ENCODE data around the gene IGFBPL1.

Gene IGFBPL1

GRCh38 chr9:38432922-38433510 is 8.8 kb upstream of the IGFBPL1 start:
- no peak for DNase-seq (ENCODE audit: low read depth in 4 of 4, low spot score in 1 of 4)

DNA sequence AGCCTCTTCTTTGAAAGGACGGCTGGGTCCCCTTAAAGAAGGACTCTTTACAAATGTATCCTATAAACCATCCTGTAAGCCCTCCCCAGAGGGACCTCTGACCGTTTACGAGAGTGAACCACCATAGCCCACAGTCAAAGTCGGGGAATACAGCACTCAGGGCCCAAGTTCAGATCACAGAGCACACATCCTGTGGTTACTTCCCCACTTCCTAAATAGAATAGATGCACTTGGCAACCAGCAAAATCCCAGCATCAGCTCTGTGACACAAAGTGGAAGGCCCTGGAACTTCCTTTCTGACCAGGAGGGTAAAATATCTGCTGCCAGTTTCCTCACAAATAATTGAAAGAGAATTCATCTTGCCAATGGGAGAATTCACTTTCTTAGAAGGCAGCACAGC is 6.9 kb upstream of the IGFBPL1 start:
- no peak for DNase-seq (ENCODE audit: low read depth in 4 of 4, low spot score in 1 of 4)

DNA sequence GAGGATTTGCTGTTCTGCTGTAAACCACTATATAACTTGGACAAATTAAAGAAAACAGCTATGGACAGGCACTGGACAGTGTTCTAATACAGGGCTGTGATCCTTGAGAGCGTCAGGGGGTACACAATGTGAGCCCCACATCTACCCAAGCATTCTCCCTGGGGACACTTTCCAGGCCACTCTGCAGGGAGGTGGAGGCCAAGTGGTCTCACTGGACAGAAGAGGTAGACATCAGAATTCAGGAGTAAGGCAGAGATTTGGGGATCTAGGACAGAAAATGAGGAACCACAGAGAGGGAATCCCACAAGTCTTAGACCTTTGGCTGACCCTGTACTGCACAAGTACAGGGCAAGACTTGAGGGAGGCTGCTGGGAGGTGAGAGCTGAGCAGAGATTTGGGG is 3.8 kb upstream of the IGFBPL1 start:
- no peak for DNase-seq (ENCODE audit: low read depth in 4 of 4, low spot score in 1 of 4)

DNA sequence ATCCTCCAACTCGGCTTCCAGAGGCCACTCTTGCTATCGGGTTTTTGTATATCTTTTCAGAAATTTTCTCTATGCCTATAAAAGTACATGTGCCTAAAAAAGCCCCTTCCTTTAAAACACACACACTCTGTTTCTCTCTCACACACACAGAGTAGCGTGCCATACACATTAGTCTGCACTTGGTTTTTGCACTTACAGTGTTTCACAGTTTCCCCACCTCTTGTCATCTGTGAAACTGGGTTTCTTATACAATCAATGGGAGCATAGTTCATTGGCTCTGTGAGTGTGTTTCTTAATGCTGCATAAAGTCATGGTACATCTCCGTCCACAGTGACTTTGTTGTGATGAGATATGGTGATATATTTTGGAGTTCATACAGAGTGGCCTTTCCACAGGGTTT is 664 bp upstream of the IGFBPL1 start:
- DNase-seq (ENCODE audit: low read depth in 4 of 4, low spot score in 1 of 4): no peak

DNA sequence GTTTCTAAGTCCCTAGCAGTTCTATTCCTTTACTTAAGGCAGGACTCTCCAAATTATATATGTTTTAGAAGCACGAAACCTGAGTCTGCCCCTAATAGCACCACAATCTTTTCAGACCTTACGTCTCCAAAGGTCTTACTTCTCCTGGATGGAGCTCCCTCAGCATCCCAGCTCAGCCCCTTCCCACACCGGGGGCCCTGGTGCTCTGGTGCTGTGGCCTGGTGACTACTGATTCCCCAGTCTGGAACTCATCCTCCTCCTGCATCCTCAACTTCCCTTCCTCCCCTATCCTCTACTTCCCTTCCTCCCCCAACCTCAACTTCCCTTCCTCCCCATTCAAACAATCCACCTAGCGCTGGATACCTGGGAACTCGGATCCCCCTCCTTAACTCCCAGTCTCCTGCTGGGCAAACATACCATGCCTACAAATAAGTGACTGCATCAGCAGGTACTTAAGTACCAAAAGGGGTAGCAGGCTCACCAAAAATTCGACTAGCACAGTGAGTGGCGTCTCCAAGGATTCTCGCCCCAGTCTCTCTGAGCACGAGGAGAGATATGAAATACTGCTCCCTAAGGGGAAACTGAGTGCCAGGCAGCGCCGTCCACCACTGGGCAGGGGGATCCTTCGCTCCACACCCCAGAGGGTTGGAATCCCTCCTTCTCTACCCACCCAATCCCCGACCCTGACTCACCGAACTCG is 831 bp downstream of the IGFBPL1 start:
- no peak for DNase-seq (ENCODE audit: low read depth in 4 of 4, low spot score in 1 of 4)

DNA sequence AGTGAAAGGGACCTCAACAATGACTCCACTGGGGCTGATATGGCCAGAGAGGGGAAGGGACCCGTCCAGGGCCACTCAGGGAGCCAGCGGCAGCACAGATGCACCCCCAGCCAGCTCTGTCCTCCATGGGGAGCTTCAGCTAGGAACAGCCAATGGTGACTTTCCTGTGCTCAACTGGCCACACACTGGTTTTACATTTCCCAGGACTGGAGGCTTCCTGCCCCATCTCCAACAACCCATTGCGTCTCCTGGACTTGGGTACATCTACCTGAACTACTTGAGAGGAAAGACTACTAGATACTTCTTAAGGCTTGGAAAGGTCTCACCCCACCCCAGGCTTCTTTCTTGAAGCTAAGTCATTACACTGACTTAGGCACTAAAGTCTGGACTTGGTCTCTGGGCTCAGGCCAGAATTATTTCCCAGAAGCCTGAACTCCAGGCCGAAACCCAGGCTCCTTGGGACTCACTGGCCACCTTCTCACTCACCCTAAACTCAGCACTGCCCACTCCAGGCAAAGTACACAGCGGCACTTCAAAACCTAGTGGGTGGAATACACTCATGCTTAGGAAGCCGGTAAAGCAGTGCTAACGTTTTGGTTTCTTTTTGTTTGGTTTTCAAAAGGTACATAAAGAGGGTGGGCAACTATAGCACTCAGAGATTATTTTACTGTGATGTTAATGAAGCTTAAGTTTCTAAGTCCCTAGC is 1.5 kb downstream of the IGFBPL1 start:
- no peak for DNase-seq (ENCODE audit: low read depth in 4 of 4, low spot score in 1 of 4)

DNA sequence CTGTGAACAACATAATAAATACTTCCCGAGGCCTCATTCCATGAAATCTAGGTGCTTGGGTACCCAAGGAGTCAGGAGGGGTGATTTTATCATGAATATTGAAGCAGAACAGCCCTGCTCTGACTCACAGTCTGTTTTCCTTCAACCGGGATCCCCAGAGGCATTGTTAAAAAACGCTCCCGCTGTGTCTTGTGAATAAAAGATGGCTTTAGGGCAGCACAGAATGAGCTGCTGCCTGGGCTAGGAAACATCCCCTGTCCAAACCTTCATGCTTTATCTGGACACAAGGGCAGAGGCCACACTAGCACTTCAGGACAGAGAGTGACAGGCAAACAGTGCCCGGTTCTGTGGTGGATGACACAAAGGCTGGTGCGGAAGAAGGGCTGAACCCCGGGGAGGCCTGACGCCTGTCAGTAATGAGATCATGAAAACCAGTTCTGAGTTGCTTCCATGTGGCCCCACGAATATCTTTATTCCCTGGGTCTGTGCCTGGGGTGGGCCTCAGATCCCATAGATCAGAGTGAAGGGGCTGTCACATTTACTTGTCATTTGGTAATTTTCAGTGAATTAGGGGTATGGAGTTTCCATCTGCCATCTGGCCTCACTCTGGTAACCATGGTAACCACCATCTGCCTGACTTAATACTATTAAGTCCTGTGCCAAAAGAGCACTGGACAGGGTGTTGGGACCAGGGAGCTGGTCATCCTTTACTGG is 2.6 kb downstream of the IGFBPL1 start:
- no peak for DNase-seq (ENCODE audit: low read depth in 4 of 4, low spot score in 1 of 4)

GRCh38 chr9:38419181-38419580 is 5.1 kb downstream of the IGFBPL1 start:
- no peak for DNase-seq (ENCODE audit: low read depth in 4 of 4, low spot score in 1 of 4)

- DNase-seq (ENCODE audit: low read depth in 4 of 4, low spot score in 1 of 4): no peak
Observed at GRCh38 chr9:38418366-38418765, 5.9 kb downstream of the IGFBPL1 start.

DNA sequence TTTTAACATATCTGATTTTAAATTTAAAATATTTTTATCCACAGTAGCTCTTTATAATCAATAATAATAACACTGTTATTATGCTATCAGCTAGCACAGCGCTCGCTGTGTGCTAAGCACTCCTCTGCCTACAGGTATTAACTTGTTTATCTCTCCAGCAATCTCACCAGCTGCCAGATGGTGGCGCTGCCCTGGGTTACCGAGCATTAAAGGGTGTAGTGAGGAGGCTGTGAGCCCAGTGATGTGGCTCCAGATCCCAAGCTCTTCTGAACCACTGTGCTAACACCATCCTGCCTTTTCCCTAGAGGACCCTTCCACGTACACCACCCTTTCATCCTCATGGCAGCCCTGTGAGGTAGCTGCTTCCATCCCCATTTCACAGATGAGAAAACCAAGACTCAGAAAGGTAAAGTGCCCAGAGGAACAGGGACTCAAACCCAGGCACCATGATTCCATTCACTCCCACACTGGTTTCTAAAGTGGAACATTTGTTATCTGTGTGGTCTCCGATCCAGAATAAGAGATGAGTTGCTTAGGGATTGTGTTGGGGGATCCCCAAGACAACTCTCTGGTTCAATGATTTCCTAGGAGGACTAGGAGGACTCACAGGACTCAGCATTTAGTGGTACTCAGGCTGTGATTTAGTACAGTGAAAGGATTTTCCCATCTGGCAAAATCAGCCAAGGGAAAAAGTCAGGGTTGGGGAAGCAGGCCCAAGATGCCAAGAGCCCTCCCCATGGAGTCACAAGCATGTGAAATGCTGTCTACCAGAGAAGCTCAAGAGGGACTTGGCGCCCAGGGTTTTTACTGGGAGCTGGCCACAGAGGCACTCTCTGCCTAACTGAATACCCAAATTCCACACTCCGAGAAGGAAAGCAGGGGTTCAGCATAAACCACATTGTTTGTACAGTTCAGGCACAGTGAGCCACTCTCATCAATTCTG is 7.0 kb downstream of the IGFBPL1 start:
- no peak for DNase-seq (ENCODE audit: low read depth in 4 of 4, low spot score in 1 of 4)

DNA sequence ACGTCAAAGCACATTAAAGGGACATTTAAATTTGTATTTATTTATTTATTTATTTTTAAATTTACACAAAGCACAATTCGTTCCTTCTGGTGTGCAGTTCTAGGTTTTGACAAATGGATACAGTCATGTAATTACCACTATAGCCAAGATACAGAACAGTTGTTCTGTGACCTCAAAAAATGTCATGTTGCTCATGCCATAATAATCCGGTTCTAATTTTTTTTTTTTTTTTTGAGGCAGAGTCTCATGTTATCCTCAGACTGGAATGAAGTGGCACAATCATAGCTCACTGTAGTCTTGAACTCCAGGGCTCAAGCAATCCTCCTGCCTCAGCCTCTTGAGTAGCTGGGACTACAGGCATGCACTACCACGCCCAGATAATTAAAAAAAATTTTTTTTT is 7.8 kb downstream of the IGFBPL1 start:
- DNase-seq (ENCODE audit: low read depth in 4 of 4, low spot score in 1 of 4): no peak

- no peak for DNase-seq (ENCODE audit: low read depth in 4 of 4, low spot score in 1 of 4)
Observed at GRCh38 chr9:38415856-38416255, 8.4 kb downstream of the IGFBPL1 start.

- DNase-seq (ENCODE audit: low read depth in 4 of 4, low spot score in 1 of 4): no peak
Observed at GRCh38 chr9:38414040-38414723, 10.1 kb downstream of the IGFBPL1 start.

DNA sequence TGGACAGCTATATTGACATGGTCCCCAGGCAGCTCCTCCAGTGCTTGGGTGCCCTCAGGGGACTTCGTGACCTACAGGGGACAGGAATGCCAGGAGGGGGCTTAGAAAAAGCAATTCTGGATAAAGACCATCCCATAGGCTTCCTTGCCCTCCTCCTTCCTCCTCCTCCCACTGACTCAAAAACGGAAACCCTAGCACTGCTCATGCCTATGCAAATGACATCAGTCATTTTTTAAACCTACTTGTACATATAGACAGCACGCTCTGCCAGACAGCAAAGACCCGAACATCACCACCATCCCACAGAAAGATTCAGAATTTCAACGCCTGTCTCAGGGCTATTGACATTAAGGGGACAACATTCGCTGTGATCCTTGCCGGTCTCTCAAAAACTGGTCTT is 11.0 kb downstream of the IGFBPL1 start:
- no peak for DNase-seq (ENCODE audit: low read depth in 4 of 4, low spot score in 1 of 4)

DNA sequence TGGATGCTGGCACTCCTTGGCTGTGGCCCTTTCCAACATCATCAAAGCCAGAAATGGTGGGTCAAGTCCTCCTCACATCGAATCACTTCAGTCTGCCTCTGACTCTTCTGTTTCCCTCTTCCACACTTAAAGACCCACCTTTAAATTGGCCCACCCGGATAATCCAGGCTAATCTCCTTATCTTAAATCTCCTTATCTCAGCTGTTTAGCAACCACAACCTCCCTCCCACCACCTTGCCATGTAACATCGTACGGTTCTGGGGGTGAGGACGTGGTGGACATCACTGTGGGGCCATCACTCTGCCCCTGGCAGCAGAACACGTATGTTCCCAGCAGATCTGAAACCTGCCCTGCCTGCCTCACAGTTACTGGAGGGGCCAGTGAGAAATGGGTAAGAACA is 11.5 kb downstream of the IGFBPL1 start:
- no peak for DNase-seq (ENCODE audit: low read depth in 4 of 4, low spot score in 1 of 4)

GRCh38 chr9:38408719-38409118 is 15.5 kb downstream of the IGFBPL1 start:
- DNase-seq (ENCODE audit: low read depth in 4 of 4, low spot score in 1 of 4): no peak

- no peak for DNase-seq (ENCODE audit: low read depth in 4 of 4, low spot score in 1 of 4)
Observed at GRCh38 chr9:38406476-38407186, 17.6 kb downstream of the IGFBPL1 start.

- no peak for DNase-seq (ENCODE audit: low read depth in 4 of 4, low spot score in 1 of 4)
Observed at GRCh38 chr9:38405785-38406184, 18.5 kb downstream of the IGFBPL1 start.

GRCh38 chr9:38404314-38404713 is 19.9 kb downstream of the IGFBPL1 start:
- DNase-seq (ENCODE audit: low read depth in 4 of 4, low spot score in 1 of 4): no peak

DNA sequence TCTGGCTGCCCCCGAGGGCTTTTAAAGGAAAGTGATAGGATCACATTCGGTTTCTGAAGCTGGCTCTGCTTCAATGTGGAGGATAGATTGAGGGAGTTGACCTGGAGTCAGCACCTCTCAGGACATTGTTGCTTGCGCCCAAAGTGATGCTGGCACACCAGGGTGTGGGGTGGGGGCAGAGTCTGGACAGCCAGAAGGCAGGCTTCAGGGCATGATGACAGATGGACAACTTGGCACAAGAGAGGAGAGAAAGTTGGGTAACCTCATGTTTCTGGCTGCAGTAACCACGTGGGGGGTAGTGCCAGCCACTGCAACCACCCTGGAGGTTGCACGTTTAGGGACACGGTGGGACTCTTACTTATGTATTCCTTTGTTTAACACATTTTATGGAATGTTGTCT is 22.3 kb downstream of the IGFBPL1 start:
- no peak for DNase-seq (ENCODE audit: low read depth in 4 of 4, low spot score in 1 of 4)

Measured in stimulated activated CD4-positive, alpha-beta T cell treated with anti-CD3 and anti-CD28 coated beads, Interleukin-1b, Interleukin-23, amount 100 ng/mL, for 24 hours (primary cell).